HG03439 (cell line): Measurements from ENCODE around the gene ATG9A.

Experiments used
- ATAC-seq: cut with Tn5 transposase; IDR thresholded peaks from one replicate; pipeline ENCODE4 v1.9.1; 2021; ENCODE audit warnings: mild to moderate bottlenecking, moderate library complexity; ENCODE audit not compliant: unreplicated experiment

ATG9A gene

DNA sequence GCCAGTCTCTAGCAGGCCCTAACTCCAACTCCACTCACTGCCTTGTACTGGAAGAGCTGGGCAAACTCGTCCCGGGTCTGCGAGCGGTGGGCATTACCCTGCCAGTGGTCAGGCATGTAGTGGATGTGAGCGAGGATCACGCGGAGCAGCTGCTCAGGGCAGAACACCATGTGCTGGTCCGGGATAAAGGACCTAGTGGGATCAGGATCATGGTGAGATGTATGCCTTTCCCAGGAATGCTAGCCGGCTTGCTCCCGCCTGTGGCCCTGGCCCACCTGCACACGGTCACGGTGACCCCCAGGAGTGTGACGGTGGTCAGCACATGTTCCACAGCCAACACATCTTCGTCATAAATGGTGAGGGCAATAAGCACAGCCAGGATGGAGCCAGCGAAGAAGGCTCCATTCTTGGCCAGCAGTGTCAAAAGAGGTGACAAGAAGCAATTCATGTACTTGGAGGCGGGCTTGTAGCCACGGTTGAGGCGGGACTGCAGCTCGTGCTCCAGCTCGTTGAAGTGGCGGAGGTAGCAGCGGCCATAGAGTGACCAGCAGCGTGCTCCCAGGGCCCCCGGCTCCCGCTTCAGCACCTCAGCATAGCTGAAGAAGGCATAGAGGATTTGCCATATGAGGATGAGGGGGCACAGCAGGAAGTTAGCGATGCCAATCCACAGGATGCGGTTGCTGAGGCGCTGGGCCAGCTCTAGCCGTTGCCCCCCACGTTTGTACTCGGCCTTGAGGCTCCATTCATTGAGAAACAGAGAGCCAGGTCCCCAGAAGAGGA lies 5.4 kb downstream of the ATG9A start:
- ATAC-seq, result no peak

DNA sequence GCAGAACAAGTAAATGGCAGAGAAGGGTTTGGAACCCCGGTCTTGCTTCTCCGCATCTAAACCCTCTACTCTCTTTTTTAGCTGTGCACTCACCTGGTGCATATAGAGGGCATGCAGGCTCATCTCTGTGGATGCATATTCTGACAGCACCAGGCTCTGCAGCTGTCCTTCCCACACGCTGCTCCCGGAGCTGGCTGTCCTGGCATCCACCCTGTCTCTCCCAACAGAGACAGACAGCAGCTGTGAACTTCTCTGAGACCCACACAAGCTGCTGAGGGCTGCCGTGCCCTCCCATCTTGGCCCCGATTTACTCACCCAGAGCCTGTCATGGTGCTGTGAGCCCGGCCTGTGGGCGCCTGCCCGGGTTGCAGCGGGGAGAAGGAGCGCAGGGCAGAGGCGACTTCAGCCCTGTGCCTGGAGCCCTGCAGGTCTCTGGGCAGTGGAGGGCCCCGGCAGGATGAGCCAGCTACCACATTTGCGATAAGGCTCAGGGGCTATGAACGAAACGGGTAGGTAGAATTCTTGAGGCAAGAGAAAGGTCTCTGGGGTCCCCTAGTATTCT lies 7.4 kb downstream of the ATG9A start:
- ATAC-seq, result no peak

DNA sequence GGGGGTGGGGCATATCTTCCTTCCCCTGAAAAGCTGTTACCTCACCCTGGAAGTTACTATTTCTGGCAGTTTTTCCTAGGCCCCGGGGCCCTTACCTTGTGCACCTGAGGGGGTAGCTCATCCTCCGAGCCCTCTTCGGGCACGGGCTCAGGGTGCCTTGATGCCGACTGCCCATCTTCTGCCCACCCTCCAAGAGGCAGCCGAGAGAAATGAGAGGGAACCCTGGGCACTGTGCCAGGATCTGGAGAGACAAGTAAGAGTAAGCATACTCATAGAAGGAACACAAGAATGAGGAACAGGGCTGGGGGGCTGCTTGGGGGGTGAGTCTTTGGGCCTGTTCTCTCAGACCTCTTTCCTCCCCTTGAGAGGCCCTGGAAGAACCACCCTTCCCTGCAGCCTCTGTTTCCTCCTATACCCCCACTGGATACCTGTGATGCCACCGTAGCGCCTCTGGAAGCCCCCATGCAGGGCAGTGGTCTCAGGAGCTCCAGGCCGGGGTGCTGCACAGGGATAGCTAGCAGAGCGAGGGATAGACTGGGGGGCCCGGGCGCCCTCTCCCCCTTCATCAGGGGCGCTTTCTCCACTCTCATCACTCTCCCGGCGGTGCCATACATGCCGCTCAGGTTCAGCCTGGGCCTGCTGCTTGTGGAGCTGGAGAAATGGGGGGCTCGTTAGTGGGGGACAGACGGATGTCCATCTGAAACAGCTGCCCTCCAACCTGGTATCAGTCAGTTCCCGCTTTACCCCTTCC lies 8.6 kb downstream of the ATG9A start:
- ATAC-seq, result no peak

DNA sequence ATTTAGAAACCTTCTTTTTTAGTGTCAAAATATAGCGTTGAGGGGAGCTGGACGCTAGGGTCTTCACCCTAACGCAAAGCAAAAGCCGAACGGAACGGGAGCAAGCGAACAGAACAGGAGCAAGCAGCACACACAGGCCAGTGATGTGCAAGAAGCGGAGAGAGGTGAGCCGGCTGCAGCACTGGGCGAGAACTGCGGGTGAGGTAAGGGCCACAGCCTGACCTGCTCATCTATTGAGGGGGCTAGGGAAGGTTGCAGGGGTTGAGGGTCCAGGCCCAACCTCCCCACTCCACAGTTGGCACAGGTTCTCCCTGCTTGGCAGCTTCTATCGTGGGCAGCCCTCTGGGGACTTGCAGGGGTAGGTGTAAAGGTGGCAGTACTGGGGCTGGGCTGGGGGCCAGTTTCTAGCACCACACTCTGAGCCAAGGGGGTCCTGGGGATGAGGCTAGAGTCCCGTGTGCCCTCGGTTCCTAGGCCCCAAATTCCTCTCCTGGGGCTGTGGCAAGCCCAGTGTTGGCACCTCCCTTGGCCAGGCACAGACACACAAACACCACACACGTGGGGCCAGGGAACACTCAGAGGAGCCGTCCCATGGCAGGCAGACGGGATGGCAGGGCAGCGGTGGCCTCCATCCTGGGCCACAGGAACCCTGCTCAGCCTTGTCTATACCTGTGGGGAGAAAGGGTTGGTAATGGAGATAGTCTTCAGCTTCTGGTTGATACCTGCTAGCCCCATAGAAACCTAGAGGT lies 9.5 kb downstream of the ATG9A start:
- ATAC-seq, result no peak

DNA sequence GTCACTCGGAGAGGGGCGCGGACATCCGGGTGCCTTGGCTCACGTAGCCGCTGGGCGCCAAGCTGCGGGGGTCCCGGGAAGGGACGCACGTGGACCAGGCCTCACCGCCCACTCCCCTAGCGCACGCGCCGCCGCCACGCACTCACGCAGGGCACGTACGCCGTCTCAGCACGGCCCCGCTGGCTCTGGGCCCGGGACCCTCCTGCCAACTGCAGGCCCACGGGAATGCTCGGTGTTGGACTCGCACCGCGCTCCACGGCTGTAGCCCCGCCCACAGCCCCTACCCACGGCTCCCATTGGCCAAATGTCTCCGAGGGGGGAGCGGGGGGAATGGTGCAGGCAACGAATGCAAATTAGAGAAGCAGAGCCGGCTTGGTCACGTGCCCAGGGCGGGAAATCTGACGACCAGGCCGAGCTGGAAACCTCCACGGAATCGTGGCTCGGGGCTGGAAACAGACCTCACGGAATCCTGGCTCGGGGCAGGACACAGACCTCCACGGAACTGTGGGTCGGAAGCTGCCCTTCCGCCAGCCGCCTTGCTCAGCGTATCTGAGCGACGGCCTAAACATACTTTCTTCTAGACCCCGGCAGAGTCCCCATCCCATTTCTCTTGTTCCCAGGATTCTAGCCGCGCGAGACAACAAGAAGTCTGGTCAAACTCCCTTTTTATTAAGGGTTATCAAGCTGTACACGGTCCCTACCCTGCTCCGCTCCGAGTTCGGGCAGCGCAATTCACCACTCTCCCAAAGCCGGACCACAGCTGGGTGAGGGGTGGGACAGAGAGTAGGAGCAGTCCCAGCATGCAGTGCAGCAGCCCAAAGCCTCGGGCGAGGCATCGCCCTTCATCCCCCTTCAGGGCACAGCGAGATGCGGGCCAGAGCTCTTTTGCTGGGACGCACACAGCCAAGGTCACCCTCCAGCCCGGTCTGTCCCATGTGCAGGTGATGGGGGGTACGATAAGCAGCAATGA lies 10.4 kb downstream of the ATG9A start, which contains the start of gene ABCB6:
ABCB6 (minus strand) TSS at position 227 of the 970 bp plus-strand sequence. CDS start 285 bp downstream, outside the sequence.
- peak; percentile 67 for ATAC-seq

DNA sequence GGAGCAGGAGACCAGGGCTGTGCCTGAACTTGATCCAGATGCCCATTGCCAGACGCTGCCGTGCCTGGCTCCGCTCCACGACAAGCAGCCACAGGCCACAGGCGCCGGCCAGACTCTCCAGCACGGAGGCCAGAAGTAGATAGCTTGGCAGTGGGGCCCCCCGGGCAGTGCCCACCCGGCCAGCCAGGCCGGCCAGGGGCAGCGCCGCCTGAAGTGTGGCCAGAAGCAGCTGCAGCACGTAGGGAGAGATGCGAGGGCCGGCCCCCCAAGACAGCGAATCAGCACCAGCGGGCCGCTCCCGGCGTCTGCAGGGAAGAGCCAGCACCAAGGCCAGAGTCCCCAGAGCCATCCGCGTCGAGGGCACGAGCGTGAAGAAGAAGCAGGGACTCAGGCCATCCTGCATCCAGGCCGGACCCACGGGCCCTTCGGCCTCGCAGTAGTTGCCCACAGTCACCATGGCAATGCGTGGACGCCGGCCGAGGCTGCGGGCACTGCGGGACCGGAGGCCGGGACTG lies 11.2 kb downstream of the ATG9A start:
- ATAC-seq, result peak; percentile 18

DNA sequence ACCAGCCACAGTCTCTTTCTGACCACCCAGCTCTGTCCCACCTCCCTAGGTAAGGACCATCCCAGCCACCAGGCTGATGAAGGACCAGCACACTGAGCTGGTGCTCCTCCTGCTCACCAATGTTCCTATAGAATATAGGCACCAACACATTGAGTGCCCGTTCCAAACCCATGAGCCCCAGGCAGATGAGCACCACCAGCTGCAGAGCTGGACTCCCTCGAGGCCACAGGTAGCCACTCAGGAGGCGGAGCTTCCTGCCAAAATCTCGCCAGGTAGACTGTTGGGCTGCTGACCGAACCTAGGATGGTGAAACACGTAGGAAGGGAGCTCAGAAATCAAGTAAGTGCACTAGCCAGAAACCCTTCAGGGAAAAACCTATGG lies 12.9 kb downstream of the ATG9A start:
- ATAC-seq, result no peak

DNA sequence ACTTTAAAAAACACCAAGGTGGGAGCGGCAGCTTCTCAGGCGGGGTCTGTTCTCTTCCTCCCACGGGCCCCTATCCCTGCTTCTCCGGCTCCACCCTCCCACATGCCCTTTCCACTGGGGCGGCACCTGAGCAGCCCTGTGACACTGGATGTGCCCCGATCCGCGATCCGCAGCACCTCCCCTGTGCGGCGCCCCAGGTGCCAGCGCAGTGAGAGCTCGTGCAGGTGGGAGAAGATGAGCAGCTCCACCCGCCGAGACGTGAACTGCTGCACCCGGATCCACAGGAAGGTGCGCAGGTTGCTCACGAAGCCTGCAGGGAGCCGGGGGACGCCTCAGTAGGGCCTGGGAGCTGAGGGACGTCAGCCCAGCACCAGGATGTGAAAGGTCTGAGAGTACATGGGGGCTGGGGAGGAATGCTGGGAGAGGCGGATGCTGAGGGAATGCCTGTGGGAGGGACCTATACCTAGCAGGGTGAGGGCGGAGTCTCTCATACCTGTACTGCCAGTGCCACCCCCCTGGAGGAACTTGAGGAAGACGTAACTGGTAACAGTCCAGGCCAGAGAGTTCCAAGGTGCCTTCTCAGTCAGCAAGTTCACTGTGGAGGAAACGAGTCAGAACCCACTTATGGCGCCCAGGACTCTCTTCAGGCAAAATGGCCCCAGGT lies 13.4 kb downstream of the ATG9A start:
- no peak for ATAC-seq

DNA sequence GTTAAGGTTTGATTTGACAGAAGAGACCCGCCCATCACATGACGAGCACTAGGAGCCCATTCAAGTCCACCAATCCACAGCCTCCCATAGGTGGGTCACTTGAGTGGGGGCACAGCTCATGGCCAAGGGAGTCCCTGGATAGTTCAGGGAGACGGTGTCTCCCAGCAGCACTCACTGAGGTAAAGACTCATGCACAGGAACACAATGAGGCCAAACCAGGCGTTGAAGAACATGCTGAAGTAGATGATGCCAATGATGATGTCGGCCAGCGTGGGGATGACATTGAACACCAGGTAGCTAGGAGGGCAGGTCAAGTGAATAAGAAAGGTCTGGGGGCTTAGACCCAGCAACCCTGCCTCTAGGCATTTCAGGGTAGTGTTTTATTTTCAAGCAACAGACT lies 14.7 kb downstream of the ATG9A start:
- no peak for ATAC-seq

DNA sequence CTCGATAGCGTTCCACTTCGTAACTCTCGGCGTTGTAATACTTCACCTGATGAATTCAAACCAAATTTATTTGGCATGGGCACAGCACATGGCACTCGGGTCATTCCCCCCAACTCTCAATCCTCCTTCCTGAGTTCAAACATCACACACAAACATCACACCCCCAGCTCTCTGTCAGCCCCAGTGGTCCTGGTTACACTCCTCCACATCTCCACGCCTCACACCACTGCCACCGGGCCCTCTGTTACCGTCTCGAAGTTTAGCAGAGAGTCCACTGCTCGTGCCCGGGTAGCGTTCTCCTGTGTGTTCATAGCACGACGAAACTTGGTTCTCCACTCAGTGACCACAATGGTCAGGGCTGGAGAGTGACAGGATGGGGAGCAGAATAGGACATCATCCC lies 15.3 kb downstream of the ATG9A start:
- ATAC-seq, result no peak

DNA sequence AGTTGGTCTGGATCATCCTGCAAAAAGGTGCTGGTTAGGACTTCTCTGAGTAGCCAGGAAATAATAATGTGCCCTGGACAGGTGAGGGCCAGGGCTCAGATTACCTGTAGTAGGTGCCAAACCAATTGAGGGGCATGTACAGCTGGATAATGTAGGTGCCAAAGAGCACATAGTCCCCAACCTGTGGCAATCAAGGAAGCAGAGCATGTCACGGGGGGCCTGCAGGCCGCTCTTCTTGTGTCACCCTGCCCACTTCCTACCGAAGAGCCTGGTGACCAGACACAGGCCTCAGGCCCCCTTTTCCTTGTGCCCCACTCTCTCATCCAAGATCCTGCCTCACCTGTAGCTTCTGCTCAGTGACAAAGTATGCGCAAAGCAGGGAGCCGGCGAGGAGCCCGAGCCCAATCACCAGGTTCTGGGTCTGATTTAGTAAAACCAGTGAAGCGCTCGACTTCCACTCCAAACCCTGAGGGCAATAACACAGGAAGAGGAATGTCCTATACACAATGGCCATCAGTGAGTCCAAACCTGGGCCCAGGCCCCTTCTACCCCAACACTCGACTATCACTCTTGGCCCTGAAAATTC lies 15.9 kb downstream of the ATG9A start:
- no peak for ATAC-seq

DNA sequence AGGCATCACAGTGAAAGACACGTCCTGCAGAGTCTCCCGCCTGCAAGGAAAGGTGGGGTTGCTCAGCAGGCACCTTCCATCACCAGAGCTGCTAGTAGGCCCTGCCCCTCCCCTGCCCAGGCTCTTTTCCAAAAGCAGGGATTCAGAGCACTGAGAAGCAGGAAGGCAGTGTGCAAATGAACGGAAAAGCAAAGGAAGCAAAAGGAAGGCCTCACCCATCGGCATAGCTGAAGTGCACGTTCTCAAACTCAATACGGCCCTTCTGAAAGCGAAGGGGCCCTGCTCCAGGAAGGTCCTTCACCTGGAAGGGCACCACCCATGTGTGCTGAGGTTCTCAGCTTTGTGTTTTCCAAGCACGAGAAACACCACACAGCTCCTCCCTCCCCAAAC lies 16.4 kb downstream of the ATG9A start:
- no peak for ATAC-seq

DNA sequence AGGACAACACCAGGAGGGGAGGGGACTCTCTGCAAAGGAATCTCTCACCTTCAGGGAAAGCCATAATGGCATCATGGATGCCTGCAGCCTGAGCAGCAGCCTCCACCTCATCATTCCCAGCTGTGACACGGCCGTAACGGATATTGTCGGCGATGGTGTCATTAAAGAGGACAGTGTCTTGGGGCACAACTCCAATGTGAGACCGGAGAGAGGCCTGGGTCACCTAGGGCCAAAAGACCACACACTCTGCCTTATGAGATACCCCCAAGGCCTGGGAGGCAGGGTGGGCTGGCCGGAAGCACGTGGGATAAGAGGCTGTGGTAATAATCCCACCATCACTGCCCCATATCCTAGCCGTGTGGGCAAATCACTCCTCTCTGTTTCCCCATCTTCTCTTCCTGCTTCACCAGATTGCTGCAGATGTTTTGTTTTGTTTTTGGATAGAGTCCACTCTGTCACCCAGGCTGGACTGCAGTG lies 18.5 kb downstream of the ATG9A start:
- ATAC-seq, result no peak

DNA sequence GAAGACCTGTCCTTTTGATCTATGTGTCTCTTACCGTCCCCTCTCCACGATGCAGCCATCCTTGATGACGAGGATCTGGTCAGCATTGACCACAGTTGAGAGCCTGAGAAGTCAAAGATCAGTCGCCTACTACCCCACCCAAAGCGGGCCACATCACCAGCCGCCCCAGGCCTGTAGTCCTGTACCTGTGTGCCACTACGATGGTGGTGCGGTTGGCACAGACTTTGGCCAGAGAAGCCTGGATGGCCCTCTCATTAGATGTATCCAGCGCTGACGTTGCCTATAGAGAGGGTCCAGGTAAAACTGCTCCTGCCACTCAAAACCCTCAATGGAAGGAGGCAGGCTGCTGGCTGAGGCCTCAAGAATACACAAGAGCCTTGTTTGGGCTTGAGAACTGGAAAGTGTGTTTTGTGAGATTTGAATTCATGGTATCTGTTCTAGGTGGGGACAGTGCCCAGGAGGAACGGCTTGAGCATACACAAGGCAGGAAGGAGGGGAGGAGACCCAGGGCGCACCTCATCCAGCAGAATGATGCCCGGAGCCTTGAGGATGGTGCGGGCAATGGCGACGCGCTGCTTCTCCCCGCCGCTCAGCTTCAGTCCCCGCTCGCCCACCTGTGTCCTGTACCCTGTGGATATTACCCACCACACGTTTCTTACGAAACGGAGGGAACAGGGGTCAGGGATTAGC lies 19.1 kb downstream of the ATG9A start:
- ATAC-seq, result no peak

DNA sequence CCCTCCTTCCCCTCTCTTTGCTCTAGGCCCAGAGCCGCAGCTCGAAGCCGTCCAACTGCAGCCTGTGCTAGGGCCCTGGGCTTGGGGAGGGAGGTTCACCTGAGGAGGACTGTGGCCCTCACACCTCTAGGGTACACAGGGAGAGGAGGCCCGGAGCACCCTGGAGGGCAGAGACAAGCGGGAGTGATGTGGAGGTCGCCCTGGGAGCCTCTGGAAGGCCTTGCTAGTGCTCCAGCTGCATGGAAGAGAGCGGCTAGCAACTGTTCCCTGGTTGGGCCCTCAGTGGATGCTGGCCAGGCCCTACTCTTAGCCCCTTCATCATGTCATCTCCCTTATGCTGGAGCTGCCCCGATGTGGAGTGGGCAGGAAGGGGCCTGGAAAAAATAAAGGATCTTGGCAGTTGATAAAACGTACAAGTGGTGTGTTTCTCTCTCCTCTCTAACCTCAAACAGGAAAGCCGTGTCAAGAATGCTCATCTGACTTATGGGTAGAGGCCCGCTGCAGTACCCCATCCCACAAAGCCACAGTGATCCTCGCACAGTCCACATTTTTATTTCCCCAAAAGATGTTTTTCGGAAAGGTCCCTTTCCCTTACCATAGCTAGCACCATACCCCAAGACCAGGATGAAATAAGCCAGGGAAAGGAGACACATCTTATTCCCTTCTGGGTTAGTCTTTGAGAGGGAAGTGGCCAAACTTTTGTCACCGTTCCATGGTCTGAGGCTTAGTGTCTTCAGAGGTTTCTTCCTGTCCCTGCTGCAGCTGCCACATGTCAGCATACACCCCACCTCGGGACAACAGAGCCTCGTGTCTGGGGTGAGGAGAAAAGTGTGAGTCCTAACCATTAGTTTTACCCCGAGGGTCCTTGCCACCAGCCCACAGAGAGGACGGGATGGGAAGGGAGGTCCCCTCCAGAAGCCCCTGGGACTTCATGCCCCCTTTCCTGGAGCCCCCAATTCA lies 19.9 kb downstream of the ATG9A start:
- ATAC-seq, result no peak

DNA sequence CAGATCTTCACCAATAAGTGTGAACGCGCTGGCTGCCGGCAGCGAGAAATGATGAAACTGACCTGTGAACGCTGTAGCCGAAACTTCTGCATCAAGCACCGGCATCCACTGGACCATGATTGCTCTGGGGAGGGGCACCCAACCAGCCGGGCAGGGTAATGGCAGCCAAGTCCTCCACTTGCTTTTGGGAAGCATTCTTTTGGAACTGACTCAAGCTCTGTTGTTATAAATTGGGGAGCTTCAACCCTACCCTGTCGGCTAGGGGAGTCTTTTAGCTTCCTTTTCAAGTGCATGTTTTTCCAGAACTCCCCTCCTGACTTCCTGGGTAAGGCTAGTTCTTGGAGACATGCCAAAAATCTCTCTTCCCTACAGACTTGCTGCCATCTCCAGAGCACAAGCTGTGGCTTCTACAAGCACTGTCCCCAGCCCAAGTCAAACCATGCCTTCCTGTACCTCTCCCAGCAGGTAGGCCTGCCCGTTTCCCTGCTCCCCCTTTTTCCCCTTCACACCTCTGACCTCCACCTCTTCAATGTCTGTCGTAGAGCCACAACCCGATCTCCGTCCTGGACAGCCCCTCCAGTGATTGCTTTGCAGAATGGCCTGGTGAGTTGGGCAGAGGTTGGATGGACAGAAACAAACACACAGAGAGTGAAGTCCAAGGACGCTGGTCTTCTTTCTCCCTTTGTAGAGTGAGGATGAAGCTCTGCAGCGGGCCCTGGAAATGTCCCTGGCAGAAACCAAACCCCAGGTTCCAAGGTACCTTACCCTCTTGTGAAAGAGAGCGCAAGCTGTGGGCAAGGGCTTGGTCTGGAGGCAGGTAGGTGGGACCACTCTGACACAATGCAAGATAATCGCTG lies 21.3 kb downstream of the ATG9A start:
- no peak for ATAC-seq
